HG03457 (cell line): ENCODE data around the gene GPC3.
"Not testable (repeated sequence)": the region's sequence is repeated elsewhere in the genome, so short reads cannot be mapped to it uniquely, and the experiment has no call there.

Source experiments
- ATAC-seq: cut with Tn5 transposase; IDR thresholded peaks from one replicate; pipeline ENCODE4 v1.9.1; 2021; ENCODE audit warnings: moderate number of reproducible peaks; ENCODE audit not compliant: unreplicated experiment

The GPC3 gene

DNA sequence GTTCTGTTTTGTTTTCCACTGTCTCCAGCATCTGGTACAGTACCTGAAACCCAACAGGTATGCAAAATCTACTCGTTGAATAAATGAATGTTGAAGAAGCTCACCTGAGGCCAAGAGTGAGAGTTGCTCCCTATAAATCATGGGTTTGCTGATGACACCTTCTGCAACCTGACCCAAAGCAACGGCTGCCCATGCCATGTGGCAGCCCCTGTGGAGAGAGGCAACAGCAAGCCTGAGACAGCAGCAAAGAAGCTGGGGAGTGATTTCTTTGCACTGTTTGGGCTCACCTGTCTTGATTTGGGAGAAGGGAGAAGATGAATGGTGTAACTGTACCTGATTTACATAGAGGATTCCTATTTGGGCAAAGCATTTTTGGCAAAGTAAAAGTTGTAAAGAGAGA is 450.3 kb downstream of the GPC3 start:
- no peak for ATAC-seq

GRCh38 chrX:133534172-133534571 is 451.2 kb downstream of the GPC3 start:
- ATAC-seq: no peak

GRCh38 chrX:133533249-133533648 is 452.1 kb downstream of the GPC3 start:
- no peak for ATAC-seq

- no peak for ATAC-seq
Measured at GRCh38 chrX:133530960-133531359, 454.4 kb downstream of the GPC3 start.

GRCh38 chrX:133529578-133529977 is 455.8 kb downstream of the GPC3 start:
- no peak for ATAC-seq

GRCh38 chrX:133527825-133528224 is 457.6 kb downstream of the GPC3 start:
- ATAC-seq: no peak

DNA sequence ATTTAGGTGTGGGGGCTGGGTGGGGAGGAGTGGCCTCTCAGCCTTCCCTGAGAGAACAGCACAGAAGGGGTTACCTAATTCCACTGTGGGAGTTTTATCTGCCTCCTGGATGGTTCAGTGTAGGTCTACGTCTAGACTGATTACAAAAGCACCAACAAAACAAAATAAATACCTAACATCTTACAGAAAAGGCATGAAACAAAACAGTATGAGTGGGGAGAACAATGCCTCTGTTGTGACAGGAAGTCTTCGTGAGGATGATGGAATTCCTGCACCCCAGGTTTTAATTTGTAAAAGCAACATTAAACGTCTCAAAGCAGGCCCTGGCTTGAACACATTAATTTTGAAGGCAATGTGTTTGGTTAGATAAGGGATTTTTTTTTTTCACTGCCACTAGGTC is 458.0 kb downstream of the GPC3 start:
- ATAC-seq: no peak

GRCh38 chrX:133526773-133527172 is 458.6 kb downstream of the GPC3 start:
- ATAC-seq: not testable (repeated sequence)

DNA sequence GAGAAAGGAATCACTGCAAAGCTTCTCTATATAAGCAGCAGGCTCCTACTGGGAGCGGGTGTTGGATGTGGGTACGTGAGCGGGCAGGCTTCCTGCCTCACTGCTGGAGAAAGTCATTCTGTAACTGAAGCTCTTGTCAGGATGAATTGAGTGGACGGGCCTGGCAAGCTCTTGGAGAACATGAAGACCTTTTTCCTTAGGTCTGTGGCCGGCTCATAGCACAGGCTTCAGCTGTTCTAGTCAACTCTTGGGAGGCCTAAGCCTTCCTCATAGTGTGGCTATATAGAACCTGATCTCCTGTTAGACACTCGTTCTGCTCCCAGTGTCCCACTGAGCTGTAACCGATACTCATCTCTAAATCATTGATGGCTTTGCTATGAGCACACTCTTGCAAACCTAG is 461.9 kb downstream of the GPC3 start:
- no peak for ATAC-seq

- no peak for ATAC-seq
Measured at GRCh38 chrX:133523081-133523487, 462.3 kb downstream of the GPC3 start.

DNA sequence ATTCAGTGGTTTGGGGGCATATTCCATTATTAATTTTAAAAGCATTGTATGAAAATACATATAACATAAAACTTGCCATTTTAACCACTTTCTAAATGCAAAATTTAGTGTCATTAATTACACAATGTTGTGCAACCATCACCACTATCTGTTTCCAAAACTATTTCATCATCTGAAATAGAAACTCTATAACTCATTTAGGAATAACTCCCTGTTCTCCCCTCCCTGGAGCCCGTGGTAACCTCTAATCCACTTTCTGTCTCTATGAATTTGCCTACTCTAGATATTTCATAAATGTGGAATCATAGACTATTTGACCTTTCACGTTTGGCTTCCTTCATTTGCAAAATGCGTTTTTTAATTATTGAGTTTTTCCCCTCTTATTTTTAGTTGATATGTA is 468.7 kb downstream of the GPC3 start:
- ATAC-seq: no peak

DNA sequence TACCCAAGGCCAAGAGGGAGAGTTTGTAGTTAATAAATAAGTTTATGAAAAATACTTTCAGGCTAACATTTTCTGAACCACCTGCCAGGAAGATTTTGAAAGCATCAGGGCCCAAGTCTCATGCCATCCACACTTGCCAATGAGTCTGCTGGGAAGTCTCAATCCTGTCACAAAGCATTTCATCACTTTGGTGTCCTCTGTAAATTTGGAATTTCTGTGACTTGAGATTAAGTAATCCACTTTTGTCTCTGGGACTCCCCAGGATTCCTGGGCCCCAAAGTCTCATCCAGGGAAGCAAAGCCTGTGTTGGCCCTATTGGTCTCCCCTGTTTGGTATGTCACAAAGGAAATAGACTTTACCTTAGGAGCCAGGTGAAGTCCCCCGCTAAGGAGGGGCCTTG is 470.9 kb downstream of the GPC3 start:
- ATAC-seq: no peak

GRCh38 chrX:133513123-133513522 is 472.3 kb downstream of the GPC3 start:
- no peak for ATAC-seq

GRCh38 chrX:133511041-133511440 is 474.4 kb downstream of the GPC3 start:
- ATAC-seq: no peak

- no peak for ATAC-seq
Measured at GRCh38 chrX:133497356-133497755, 488.0 kb downstream of the GPC3 start.

DNA sequence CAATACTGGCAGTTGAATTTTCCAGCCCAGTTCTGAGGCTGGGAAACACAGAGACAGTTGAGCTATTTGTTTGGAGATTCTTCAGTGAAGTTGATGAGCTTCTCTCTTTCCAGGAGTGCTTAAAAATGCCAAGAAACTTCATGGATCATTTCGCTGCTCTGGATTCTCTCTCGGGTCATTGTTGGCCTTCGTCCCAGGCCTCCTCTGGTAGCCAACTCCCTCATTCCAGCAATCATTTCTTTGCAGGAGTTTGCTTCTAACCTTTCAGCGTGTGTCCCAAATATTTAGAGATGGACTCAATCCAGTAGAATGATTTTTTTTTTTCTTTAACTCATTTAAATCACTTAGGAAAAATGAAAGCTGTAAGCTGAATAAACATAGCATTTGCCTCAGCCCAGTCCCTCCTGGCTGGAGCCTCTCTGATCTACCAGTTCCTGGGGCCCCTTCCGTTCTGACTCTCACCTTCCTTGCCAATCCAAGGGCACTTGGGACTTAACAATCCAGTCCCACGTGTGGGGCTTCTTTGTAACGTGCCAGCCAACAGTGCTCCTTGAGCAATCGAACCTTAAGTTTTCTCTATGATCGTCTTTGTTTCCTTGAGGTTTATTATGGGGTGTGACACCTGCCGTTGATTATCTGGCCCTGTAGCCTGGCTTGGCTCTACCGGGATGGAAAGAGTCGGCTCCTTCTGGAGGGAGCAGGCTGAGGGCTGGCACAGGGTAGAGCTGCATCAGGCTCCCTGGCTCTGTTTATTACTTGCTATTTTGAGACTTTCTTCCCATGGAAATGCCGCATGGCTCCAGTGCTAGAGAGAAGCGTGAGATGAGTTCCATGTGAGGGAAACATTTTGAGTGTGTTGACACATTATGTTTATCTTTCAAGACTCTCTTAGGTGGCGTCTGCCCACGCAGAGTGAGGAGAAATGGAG is 489.7 kb downstream of the GPC3 start:
- no peak for ATAC-seq

GRCh38 chrX:133493366-133493765 is 492.0 kb downstream of the GPC3 start:
- no peak for ATAC-seq

GRCh38 chrX:133490955-133491354 is 494.4 kb downstream of the GPC3 start:
- ATAC-seq: no peak
